GM21390 (cell line): ENCODE data around the gene KDM4C.

Source experiments
- ATAC-seq: cut with Tn5 transposase; IDR thresholded peaks from one replicate; pipeline ENCODE4 v1.9.1; 2021; ENCODE audit not compliant: unreplicated experiment

KDM4C gene

DNA sequence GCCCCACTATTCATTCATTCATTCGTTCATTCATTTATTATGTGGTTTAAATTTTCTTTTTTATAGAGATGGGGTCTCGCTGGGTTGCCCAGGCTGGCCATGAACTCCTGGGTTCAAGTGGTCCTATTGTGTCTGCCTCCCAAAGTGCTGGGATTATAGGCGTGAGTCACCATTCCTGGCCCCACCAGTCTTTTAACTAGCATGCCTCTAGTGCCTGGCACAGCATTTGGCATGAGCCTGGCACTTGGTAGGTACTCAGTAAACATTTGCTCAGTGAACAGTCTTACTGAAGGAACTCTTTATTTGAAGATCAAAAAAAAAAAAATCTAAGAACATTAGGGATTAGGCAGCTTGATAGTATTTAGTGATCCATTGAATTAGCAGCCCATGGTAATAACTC lies 98.1 kb downstream of the KDM4C start:
- ATAC-seq, result no peak

DNA sequence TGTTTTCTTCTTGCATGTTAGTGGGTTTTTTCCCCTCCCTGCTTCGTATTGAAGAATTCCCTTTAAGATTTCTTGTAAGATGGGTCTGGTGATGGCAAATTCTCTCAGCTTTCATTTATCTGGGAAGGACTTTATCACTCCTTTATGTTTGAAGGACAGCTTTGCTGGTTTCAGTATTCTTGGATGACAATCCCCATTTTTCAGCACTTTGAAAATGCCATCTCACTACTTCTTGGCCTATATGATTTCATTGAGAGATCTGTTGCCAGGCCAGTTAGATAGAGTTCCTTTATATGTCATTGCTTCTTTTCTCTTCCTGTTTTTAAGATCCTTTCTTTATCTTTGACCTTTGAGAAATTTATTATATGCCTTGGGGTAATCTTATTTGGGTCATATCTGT lies 106.3 kb downstream of the KDM4C start:
- ATAC-seq, result no peak

DNA sequence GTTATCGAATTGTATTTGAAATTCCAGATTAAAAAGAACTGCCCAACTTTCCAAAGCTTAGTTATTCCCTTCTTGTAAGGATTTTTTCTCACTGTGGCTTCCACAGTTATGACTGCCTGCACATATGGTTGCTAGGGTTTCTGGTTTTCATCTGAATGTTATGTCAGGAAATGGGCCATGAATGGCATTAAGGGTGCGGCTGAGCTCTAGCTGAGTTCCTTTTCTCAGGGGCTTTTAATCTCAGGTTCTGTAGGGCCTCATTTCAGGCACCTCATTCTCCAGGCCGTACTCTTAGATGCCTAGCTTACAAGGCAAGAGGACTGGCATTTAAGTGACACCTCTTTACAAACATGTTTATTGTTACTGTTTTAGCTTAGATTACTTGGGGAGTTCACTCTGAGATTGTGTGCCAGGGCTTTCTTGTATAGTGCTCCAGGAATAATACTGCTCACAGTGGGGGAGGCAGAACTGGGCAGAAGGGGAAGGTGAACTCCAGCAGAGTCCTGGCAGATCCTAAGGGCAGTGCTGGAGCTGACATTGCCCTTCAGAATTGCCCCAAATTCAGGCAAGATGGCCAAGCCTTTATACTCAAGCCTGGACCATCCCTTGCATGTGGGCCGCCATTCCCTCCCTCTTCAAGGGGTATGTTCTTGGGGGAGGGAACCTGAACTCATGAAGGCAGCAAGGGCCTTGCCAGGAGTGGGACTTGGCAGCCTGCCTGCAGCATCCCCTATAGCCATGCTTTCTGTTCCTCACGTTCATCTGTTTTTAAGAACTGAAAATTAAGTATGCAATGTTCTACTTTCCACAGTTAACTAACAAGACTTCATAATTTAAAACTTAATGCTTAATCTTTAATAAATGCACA lies 111.5 kb downstream of the KDM4C start:
- no peak for ATAC-seq

DNA sequence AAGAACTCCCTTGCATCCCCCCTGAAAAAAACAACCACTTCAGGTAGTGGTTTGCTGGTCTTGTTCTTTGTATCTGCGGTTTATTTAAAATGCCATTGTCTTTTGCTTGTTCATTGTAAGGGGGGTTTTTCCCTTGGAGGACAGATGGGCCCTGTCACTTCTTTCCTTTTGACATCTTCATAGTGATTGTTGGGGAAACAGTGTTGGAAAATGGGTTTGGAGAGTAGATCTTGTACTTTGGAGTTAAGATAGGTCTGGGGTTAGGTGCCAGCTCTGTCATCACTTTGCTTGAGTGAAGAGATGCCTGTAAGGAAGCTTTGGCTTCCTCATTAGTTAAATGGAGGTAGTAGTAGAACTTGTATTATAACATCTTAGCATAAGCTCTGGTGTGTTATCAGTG lies 112.4 kb downstream of the KDM4C start:
- no peak for ATAC-seq

DNA sequence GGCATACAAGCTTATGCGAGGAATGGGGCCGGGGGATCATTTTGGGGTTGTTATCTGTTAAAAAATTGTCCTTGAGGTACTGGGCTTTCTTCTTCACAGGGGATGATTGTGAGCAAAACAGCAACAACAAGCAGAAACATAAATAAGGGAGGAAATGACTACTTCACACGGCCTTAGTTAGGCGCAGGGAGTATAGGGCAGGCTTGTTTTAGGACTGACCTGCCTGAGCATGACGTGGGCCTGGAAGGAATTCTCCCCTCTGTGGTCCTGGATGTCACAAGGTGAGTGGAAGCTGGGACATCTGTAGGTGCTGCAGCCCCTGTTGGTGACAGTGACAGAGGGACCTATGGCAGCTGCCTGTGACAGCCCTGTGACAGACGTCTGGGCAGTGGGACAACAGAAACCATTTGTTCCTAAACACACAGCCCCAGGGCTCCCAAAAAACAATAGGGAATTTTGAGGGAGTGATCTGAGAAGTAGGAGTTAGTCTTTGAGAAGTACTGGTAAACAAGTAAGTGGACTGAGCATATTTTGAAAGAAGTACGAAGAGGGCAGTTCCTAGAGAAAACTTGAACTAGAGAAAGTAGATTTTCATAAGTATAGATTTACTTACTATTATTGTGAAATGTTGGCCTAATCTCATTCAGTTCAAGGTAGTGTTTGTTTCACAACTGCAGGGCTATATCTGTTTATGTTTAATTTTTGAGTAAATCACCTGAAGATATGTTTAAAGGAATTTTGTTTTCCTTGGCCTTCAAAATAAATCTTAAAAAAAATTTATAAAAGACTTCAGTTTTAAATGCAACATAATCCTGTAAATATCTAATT lies 113.1 kb downstream of the KDM4C start:
- no peak for ATAC-seq

DNA sequence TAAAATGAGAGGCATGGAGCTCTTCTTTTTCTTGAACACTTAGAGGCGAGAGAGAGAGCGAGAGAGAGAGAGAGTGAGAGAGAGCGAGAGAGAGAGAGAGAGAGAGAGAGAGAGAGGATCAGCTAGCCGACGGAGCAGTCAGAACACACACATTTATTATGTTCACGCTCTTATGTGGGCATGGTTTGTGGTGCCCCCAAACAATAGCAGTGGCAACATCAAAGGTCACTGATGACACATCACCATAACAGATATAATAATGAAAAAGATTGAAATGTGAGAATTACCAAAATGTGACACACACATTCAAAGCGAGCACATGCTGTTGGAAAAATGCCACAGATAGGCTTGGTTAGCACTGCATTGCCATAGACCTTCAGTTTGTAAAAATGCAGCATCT lies 116.1 kb downstream of the KDM4C start:
- no peak for ATAC-seq

DNA sequence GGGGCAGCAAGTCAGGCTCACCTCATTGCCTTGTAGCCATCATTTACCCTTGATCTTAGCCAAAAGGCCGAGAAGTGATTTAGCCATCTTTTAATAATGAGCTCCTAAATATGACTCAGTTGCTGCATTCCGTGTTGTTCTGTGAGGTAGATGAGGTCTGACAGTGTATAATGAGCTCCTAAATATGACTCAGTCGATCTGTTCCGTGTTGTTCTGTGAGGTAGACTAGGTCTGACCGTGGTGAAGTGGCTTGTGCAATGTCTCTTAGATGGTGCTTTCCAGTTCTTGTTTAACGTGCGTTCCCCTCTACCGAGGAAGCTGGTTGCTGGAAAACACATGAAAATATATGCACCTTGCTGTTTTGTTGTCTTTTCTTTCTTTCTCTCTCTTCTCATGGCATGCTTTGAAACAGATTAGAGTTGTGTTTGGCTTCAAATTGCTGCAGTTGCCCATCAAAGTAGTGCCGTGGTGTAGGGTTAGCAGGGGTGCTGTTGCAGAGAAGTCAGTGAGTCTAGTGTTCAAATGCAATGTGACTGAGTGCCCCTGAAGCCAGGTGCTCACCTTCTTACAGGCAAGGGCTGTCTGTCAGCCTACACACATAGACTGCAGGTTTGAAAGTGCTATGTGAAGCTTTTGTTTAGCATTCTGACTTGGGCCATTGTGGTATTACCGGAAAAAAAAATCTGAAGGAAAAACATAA lies 118.6 kb downstream of the KDM4C start:
- no peak for ATAC-seq

DNA sequence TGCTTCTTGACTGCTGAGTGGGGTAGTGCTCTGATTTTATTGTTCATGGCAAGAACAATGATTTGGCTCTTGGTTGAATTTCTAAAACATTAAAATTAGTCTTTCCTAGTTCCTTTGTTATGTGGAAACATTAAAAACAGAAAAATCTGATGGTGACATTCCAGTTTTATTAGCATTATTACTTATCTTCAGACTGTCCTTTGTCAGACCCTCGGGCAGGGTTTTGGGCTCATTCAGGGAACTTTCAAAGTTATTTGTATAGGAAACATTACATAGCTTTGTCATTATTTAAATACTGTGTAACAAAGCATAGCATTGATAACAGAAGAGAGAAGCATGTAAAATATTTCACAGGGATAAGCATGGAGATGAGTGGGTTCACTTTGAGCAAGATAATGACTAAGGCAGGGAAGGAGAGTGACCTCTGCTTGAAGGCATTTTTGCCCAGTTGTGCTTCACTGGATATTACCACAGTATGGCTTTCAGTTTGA lies 119.9 kb downstream of the KDM4C start:
- ATAC-seq, result no peak

DNA sequence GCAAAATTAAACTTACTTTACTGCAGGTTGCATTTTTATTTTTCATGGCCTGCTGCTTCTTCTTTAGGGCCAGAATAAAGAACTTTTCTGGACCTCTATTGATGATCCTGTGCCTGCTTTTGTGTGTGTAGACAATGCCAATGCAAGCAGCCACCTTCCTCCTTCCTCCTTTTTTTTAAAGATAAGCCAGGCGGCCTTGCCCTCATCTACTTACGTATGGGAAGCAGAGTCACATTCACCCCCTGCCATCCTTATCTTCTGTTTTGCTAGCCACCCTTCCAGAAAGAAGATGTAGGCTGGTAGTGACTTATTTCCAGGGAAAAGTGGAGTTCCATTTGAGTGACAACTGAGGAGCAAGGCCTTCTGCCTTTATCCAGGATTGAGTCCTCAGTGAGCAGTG lies 122.9 kb downstream of the KDM4C start:
- no peak for ATAC-seq

DNA sequence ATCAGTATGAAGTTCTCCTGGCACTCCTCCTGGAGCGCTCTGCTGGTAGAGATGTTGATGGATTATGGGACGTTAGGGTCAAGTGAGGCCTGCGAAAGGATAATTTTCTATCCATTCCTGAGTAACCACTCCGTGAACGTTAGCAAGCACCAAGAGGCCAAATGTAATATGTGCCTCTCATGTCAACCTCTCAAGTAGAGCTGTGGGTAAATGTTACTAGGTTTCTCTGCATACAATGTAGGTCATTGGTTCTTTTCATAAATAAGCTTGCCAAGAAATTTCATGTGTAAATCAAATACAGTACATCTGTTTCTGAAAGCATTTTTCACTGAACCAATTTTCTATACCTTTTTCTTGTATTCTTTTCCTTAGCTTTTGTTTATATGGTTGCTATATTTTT lies 126.3 kb downstream of the KDM4C start:
- ATAC-seq, result no peak

DNA sequence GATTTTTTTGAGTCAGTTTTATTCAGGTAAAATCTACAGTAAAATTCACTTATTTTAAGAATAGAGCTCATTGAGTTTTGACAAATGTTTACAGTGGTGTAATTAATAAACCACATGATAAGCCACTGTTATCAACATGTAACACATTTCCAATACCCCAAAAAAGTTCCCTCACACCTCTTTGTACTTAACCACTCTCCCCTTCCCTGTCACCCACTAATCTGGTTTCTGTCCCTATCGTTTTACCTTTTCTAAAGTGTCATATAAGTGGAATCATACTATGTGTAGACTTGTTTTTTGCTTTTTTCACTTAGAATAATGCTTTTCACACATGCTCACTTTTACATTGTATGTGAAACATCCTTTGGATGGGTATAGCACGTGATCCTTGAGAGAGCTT lies 127.2 kb downstream of the KDM4C start:
- no peak for ATAC-seq

DNA sequence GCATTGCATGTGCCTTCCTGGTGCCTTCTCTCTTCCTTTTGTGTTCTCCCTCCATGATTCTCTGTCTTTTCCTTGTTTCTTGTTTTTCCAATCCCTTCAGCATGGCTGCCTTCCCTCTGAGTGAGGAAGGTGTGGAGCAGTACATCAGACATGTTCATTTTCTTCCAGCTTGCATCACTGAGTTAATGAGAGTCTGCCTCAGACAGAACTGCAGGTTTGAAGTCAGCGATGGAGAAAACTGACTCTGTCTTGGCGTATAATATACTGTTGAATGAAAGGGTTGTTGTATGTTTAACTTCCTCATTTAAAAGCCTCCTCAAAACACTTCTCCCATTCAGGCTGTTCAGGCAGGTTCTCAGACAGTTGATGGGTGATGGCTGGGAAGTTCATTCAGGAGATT lies 129.3 kb downstream of the KDM4C start:
- ATAC-seq, result no peak

DNA sequence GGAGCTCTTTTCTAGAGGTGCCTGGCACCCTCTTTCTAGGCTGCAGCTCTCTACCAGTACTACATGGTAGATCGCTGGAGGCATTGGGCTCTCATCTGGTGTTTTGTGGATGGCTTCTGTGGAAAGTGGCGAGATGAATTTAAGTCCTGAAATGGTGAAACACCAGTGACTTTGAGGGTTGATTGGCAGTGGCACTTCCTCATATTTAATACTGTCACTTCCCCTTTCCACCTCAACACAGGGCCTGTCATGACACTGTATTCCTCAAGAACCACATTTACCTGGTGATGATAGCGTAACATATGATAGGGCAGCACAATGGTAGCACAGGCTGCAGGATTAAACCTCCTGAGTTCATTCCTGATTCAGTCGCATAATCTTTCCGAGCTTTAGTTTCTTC lies 132.1 kb downstream of the KDM4C start:
- ATAC-seq, result no peak

DNA sequence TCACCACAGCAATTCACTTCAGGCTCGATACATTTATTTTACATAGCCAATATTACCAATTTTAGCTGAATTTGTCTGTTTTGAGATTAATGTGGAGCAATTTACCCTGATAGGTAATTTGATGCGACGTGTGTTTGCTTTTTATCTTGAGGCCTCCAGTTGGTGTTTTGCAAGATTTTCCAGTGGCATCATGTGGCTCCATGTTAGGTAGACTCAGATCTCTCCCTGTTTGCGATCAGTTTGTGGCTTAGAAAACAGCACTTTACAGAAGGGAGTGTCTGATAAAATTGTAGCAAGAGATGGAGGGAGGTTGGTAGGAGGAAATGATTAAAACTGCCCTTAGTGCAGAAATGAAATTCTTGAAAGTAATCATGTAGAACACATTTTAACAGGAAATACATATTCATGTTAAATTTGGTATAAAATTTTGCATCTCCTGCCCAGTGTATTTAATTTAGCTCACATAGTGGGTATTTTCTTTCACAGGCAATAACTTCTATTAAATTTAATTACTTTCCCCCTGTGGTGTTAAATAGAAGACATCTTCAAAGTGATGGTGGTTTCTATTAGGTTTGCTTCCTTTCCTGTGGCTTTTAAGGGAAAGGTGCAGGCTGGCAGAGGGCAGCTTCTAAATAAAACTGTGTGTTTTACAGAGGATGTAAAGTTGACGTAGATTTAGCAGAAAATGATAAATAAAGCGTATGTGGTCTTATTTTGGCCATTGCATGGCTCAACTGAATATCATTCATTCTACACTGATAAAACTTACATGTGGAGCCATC lies 135.8 kb downstream of the KDM4C start:
- ATAC-seq, result peak; percentile 27

DNA sequence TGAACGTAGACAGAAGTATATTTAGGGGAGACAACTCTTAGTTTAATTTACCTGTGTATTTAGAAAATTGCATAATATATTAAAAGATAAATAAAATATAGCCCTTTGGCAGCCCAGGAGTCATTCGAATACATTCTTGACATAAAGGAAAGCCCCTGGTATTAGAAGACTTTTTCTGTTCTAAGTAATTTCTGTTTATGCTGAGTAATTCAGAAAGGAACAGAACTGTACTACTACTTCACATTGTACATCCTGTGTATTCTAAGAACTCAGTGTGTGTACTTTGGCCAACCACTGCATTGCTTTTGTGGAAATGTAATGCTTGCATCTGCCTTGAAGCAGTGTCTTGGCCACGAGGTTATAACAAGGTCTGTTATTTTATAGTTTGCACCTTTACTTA lies 136.4 kb downstream of the KDM4C start:
- peak; percentile 89 for ATAC-seq

DNA sequence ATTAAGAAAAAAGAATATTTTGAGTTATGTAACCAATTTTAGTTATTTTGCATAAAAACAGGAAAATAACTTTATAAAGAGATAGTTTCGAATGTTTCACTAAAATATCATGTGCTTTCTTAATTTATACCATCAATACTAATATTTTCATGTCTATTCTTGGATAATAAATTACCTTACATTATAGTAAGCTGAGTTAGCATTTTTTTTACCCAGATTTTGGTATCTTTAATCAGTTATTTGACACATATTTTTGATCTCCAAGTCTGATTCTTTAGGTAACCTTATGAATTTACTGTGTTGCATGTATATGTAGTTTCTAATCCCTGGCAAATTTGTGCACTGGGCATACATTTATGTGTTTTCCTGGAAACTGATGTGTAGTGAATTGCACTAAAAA lies 138.0 kb downstream of the KDM4C start:
- ATAC-seq, result no peak

DNA sequence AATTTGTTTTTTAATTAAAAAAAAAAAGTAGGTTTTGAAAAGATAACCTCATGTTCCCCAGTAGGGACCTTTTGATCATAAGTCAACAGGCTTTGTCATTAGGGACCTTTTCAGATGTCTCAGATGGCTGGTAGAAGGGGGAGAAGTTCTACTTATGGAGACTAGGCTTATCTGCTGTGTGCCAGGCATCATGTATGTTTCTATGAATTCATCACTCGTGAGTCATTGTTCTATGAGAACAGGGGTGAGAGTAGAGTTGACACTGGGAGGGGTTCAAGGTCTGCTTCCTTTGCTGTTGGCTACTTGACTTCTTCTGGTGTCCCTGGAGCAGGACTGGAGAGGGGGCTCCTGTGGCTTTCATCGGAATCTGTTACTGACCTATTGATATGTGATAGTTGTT lies 138.8 kb downstream of the KDM4C start:
- no peak for ATAC-seq

DNA sequence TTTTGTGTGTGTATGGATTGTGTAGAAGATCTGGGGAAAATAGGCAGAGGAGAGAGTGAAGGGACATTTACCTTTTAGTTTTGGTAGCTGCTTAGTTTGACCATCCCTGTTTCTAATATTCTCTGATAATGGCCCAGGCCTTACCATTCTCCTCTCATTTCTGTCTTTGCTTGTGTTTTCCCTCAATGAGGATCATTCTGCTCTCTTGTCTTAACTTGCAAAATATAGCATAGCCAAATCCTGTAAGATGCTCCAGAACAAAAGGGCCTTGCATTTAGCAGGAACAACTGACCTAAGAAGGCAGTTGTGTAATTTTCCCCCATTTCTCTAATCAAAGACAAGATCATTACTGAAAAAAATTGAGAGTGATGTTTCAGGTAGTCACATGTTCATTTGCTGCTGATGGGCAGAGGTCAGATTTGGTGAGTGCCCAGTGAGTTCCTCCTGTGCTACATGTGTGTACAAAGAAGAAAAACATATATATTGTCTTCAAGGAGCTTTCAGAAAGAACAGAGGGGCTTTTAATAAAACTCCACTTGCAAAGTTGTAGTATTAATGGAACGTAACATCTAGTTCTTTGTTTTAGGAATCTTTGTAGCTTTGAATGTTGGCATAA lies 139.5 kb downstream of the KDM4C start:
- ATAC-seq, result no peak

DNA sequence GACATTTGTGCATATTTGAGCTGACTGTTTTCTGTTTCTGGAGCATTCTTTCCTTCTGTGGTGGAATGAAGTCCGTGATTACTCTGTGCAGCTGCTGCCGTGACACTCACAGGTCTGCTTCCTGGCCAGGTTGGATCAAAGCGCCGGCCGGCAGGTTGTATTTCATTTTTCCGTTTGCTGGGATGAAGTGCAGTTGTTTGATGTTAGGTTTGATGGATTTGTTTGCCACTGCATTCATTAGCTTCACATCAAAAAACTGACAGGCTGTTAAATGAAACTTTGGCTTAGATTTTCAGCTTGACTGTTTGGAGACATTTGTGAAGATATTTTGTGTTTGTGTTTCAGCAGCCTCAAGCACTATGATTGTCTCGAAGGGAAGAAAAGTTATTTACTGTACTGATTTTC lies 140.1 kb downstream of the KDM4C start:
- ATAC-seq, result no peak

DNA sequence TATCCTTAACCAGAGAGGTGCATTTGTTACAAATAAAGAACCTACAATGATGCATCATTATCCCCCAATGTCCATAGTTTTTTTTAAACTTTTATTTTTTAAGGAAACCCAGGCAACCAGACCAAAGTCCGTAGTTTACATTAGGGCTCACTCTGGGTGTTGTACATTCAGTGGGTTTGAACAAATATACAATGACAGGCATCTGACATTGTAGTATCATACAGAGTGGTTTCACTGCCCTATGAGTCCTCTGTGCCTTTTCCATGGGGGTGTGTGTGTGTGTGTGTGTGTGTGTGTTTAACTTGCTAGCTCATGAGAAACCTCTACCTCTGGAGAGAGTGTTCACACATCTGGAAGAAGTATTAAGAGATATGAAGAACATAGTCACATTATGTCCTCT lies 141.5 kb downstream of the KDM4C start:
- ATAC-seq, result no peak
